Measurements from ENCODE around the gene LY9.

The LY9 gene

DNA sequence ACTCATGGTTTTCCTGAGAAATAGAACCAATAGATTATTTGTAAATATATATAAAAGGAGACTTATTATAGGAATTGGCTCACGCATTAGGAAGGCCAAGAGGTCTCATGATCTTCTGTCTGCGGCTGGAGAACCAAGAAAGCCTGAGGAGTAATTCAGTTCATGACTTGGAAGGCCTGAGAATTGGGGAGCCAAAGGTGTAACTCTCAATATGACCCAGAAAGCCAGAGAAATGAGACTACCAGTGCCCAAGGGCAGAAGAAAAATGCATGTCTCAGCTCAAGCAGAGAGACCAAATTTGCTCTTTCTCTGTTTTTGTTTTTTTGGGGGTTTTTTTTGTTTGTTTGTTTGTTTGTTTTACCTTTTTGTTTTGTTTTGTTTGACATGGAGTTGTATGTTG is 37.5 kb upstream of the LY9 start:
- TF ChIP-seq, protein P1, sequence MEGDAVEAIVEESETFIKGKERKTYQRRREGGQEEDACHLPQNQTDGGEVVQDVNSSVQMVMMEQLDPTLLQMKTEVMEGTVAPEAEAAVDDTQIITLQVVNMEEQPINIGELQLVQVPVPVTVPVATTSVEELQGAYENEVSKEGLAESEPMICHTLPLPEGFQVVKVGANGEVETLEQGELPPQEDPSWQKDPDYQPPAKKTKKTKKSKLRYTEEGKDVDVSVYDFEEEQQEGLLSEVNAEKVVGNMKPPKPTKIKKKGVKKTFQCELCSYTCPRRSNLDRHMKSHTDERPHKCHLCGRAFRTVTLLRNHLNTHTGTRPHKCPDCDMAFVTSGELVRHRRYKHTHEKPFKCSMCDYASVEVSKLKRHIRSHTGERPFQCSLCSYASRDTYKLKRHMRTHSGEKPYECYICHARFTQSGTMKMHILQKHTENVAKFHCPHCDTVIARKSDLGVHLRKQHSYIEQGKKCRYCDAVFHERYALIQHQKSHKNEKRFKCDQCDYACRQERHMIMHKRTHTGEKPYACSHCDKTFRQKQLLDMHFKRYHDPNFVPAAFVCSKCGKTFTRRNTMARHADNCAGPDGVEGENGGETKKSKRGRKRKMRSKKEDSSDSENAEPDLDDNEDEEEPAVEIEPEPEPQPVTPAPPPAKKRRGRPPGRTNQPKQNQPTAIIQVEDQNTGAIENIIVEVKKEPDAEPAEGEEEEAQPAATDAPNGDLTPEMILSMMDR (IDR thresholded peaks at IDR 0.05; ENCODE audit: low read depth, low read length): no peak
- no peak overlapping the region for H3K4me3 ChIP-seq (ENCODE audit: low read depth, low read length)
- in situ Hi-C loops (cut with HindIII; ENCODE audit: low sequenced_read_pairs): no loop called here
- DNase-seq (ENCODE audit: low read depth, low spot score): no peak

DNA sequence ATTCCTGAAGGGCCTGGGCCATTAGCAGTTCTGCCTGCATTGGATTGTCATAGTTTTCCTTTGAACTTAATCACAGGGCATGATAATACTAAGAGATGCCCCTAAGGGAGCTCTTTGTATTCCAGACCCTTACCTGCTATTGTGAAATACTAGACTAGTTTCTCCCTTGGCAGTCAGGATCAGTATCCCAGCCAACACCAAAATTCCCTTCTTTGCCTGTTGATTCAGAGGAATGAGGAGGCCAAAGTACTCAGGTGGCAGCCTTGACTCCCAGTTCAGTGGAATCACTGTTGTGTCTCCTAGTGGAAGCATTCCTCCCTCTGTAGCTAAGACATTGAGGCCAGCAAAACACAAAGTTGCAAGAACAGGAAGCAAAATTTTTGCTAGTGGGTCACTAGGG is 36.2 kb upstream of the LY9 start:
- no peak for DNase-seq (ENCODE audit: low read depth, low spot score)
- in situ Hi-C loops (cut with HindIII; ENCODE audit: low sequenced_read_pairs): no loop called here
- H3K4me3 ChIP-seq (ENCODE audit: low read depth, low read length): no peak overlapping the region
- TF ChIP-seq, protein P1 (IDR thresholded peaks at IDR 0.05; ENCODE audit: low read depth, low read length): no peak

DNA sequence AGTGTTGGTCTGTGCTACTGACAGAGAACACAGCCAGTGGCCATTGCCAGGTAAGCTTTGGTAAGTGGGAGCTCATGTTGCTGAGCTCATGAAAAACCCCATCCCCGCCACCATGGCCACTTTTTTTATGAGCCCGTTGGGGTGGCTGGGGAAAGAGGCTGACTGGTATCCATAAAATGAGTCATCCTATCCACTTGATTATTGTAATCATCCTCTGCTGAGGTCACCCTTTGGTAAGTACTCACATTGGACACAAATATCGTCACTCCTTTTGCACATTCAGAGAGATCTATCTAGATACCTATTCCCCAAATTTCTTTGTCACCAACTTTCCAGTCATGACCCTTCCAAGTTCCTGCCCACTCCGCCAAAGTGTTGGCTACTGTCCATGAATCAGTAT is 34.9 kb upstream of the LY9 start:
- no peak overlapping the region for H3K4me3 ChIP-seq (ENCODE audit: low read depth, low read length)
- DNase-seq (ENCODE audit: low read depth, low spot score): no peak
- TF ChIP-seq, protein P1 (IDR thresholded peaks at IDR 0.05; ENCODE audit: low read depth, low read length): no peak
- in situ Hi-C loops (cut with HindIII; ENCODE audit: low sequenced_read_pairs): no loop called here

DNA sequence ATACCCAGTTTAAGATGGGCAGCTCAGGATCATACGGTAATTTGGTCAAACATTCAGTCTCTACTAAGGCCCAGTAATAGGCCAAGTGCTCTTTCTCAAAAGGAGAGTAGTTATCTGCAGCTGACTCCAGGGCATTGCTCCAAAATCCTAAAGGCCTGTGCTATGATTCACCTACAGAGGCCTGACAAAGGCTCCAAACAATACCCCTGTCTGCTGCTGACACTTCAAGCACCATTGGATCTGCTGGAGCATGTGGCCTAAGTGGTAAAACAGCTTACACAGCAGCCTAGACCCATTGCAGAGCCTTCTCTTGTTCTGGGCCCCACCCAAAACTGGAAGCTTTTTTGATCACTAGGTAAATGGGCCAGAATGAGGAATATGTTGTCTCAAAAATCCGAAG is 34.1 kb upstream of the LY9 start:
- H3K4me3 ChIP-seq (ENCODE audit: low read depth, low read length): no peak overlapping the region
- TF ChIP-seq, protein P1 (IDR thresholded peaks at IDR 0.05; ENCODE audit: low read depth, low read length): no peak
- no peak for DNase-seq (ENCODE audit: low read depth, low spot score)
- in situ Hi-C loops (cut with HindIII; ENCODE audit: low sequenced_read_pairs): no loop called here

DNA sequence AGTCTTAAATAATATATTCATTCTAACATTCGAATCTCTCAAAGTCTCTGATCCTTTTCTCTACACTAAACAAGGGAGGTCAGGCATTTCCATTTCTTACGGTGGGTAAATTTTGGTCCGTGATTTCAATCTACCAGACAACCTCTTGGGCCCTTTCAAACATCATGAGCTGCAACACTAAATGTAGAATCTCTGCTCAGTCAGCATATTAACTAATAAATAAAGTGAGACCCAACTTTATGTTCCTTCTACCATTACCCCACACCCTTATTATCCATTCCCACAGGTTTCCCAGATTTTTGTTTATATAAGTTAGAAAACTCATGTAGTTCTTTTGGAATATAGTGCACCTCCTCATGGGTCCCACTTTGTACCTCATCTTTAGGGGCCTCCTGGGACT is 32.0 kb upstream of the LY9 start:
- TF ChIP-seq, protein P1 (IDR thresholded peaks at IDR 0.05; ENCODE audit: low read depth, low read length): no peak
- in situ Hi-C loops (cut with HindIII; ENCODE audit: low sequenced_read_pairs): no loop called here
- no peak for DNase-seq (ENCODE audit: low read depth, low spot score)
- H3K4me3 ChIP-seq (ENCODE audit: low read depth, low read length): no peak overlapping the region

DNA sequence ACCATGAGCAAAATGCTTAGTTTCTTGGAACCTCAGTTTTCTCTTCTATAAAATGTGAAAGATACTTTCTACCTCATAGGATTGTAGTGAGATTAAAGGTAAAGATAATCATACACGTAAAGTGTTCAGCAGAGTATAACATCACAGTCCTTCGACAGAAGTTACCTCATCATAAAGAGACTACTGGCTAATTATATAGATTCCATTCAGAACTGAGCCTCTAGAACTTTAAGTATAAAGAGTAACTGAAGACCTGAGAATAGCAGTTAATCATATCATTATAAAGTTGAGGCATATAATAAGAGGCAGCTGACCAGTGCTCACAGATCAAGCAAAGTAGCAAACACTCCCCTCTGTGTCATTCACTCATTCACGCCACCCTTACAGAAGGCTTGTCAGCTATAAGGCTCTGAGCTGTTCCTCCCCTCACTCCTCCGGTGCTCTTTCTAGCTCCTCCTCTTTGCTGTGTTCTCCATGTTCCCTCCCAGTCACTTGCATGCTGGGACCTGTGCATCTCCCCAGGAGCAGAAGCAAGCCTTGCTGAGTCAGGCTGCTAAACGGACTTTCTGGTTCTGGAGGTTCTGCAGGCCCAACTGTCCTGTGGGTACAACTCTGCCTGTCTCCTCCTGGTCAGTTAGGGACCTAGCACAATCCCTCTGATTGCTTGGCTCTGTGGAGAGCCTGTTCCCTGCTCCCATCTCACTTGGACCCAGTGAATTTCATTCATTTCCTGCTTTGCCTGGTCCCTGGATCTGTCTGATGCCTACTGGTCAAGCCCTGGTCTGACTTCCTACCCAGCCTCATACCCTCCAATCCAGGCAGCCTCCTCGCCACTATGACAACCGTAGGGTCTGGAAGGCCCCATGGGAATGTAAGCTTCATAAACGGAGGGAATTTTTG is 28.3 kb upstream of the LY9 start:
- no peak for DNase-seq (ENCODE audit: low read depth, low spot score)
- TF ChIP-seq, protein P1 (IDR thresholded peaks at IDR 0.05; ENCODE audit: low read depth, low read length): no peak
- in situ Hi-C loops (cut with HindIII; ENCODE audit: low sequenced_read_pairs): no loop called here

More for the DNA sequence above, 28.3 kb upstream of the LY9 start:
- H3K4me3 ChIP-seq (ENCODE audit: low read depth, low read length): no peak overlapping the region
